Measurements from ENCODE around the gene SPOCK1.

- no peak for TF ChIP-seq CTCF (conservative IDR thresholded peaks at IDR 0.05; ENCODE audit: low read depth, low read length)
- no peak for TF ChIP-seq EZH2 (IDR thresholded peaks at IDR 0.05; ENCODE audit: borderline replicate concordance, low read depth, low read length, poor library complexity, severe bottlenecking)
Measured at GRCh38 chr5:137192293-137192743, 306.8 kb downstream of the SPOCK1 start.

All from A673 (cell line).